ENCODE results near the gene KLHL5. TPM values are rescaled to one million over a fixed set of nuclear protein-coding genes. Genes with fewer than 3 reads are reported as not detected.

Gene KLHL5
- total and polyA plus RNA-seq, 9 of the 15 experiments (the other 6 are each of a cell fraction or from before 2014, with no cell fraction given), result 8.0 to 30.8 (median 22.1) TPM

DNA sequence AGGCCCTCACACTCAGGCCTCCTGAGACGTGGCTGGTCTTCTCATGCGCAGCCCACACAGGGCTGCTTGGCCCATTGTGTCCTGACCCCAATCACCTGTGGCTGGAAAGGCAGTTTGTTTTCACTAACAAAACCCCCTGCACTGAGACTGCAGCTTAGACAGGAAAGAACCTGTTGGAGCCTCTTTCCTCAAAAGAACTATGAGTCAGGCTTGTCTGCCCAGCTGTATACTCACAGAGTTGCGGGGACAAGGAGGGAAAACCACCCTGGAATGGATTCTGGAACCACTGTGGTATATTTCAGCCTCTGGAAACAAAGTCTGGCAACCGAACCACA is 24.6 kb upstream of the KLHL5 start (continued):
- TF ChIP-seq, protein P1, sequence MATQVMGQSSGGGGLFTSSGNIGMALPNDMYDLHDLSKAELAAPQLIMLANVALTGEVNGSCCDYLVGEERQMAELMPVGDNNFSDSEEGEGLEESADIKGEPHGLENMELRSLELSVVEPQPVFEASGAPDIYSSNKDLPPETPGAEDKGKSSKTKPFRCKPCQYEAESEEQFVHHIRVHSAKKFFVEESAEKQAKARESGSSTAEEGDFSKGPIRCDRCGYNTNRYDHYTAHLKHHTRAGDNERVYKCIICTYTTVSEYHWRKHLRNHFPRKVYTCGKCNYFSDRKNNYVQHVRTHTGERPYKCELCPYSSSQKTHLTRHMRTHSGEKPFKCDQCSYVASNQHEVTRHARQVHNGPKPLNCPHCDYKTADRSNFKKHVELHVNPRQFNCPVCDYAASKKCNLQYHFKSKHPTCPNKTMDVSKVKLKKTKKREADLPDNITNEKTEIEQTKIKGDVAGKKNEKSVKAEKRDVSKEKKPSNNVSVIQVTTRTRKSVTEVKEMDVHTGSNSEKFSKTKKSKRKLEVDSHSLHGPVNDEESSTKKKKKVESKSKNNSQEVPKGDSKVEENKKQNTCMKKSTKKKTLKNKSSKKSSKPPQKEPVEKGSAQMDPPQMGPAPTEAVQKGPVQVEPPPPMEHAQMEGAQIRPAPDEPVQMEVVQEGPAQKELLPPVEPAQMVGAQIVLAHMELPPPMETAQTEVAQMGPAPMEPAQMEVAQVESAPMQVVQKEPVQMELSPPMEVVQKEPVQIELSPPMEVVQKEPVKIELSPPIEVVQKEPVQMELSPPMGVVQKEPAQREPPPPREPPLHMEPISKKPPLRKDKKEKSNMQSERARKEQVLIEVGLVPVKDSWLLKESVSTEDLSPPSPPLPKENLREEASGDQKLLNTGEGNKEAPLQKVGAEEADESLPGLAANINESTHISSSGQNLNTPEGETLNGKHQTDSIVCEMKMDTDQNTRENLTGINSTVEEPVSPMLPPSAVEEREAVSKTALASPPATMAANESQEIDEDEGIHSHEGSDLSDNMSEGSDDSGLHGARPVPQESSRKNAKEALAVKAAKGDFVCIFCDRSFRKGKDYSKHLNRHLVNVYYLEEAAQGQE (IDR thresholded peaks at IDR 0.05; ENCODE audit: borderline replicate concordance), result peak; percentile 88
- TF ChIP-seq, protein P1 (CRISPR knock-in tag; IDR thresholded peaks at IDR 0.05; ENCODE audit: low read depth), result no peak
- TF ChIP-seq PCBP1 (IDR thresholded peaks at IDR 0.05; ENCODE audit: low read depth, low read length, poor library complexity, severe bottlenecking) (no peak), TCF7L2 (IDR thresholded peaks at IDR 0.05; ENCODE audit: low read depth, low read length) (no peak)
